Trophoblast cell (in vitro differentiated cells and primary cell): ENCODE results near the gene TAC4.
"Not testable (repeated sequence)": the region's sequence is repeated elsewhere in the genome, so short reads cannot be mapped to it uniquely, and the experiment has no call there.

ENCODE experiments used
- DNase-seq, 2 donors: peaks; one replicate each; pipeline ENCODE4 v3.0.0-alpha.2; 2016
- H2AFZ ChIP-seq: 2 replicates; pipeline ENCODE4 v1.6.1; 2013; ENCODE audit warnings: low read length, moderate library complexity, mild to moderate bottlenecking; ENCODE audit not compliant: insufficient read depth, poor library complexity
- H2AK5ac ChIP-seq: 2 replicates; pipeline ENCODE4 v1.6.1; 2013; ENCODE audit warnings: mild to moderate bottlenecking, low read length
- H2BK120ac ChIP-seq: 2 replicates; pipeline ENCODE4 v1.6.1; 2013; ENCODE audit warnings: low read length, mild to moderate bottlenecking, moderate library complexity; ENCODE audit not compliant: insufficient read depth, poor library complexity
- H2BK12ac ChIP-seq: 2 replicates; pipeline ENCODE4 v1.6.1; 2013; ENCODE audit warnings: mild to moderate bottlenecking, low read length, moderate library complexity
- H2BK5ac ChIP-seq: 2 replicates; pipeline ENCODE4 v1.6.1; 2013; ENCODE audit warnings: low read length, low read depth, moderate library complexity, mild to moderate bottlenecking; ENCODE audit not compliant: poor library complexity
- H3K14ac ChIP-seq: 2 replicates; pipeline ENCODE4 v1.6.1; 2013; ENCODE audit warnings: mild to moderate bottlenecking, low read length
- H3K18ac ChIP-seq: 2 replicates; pipeline ENCODE4 v1.6.1; 2013; ENCODE audit warnings: mild to moderate bottlenecking, low read length
- H3K23ac ChIP-seq: 2 replicates; pipeline ENCODE4 v1.6.1; 2013; ENCODE audit warnings: low read length
- H3K27ac ChIP-seq: 2 replicates; pipeline ENCODE4 v1.5.1; 2013; ENCODE audit warnings: low read depth, mild to moderate bottlenecking, inconsistent platforms, low read length, moderate library complexity
- H3K27me3 ChIP-seq: 2 replicates; pipeline ENCODE4 v1.6.1; 2013; ENCODE audit warnings: inconsistent platforms, mild to moderate bottlenecking, low read length, moderate library complexity; ENCODE audit not compliant: insufficient read depth
- H3K36me3 ChIP-seq, 2 experiments: 1 replicate in 1 of 2; 2 replicates in 1 of 2; pipeline ENCODE4 v1.6.1; 2013; ENCODE audit warnings: low read length in 2 of 2, mild to moderate bottlenecking in 2 of 2, moderate library complexity in 1 of 2; ENCODE audit not compliant: insufficient read depth in 2 of 2, control insufficient read depth in 1 of 2
- H3K4ac ChIP-seq: 2 replicates; pipeline ENCODE4 v1.6.1; 2013; ENCODE audit warnings: low read depth, mild to moderate bottlenecking, low read length, moderate library complexity
- H3K4me1 ChIP-seq, 2 experiments: 1 replicate in 1 of 2; 2 replicates in 1 of 2; pipeline ENCODE4 v1.6.1; 2013; ENCODE audit warnings: low read length in 2 of 2, mild to moderate bottlenecking in 2 of 2, moderate library complexity in 1 of 2; ENCODE audit not compliant: insufficient read depth in 2 of 2, control insufficient read depth in 1 of 2
- H3K4me2 ChIP-seq: 2 replicates; pipeline ENCODE4 v1.6.1; 2013; ENCODE audit warnings: inconsistent platforms, mild to moderate bottlenecking, low read length, moderate library complexity
- H3K4me3 ChIP-seq: 2 replicates; pipeline ENCODE4 v1.5.1; 2013; ENCODE audit warnings: mild to moderate bottlenecking, low read depth, low read length, inconsistent platforms
- H3K79me1 ChIP-seq: one replicate; pipeline ENCODE4 v1.6.1; 2013; ENCODE audit warnings: low read length
- H3K79me2 ChIP-seq: 2 replicates; pipeline ENCODE4 v1.6.1; 2013; ENCODE audit warnings: low read length, mild to moderate bottlenecking; ENCODE audit not compliant: control insufficient read depth, insufficient read depth, poor library complexity
- H3K9ac ChIP-seq: 2 replicates; pipeline ENCODE4 v1.6.1; 2013; ENCODE audit warnings: mild to moderate bottlenecking, low read length
- H3K9me3 ChIP-seq: 2 replicates; pipeline ENCODE4 v1.6.1; 2013; ENCODE audit warnings: low read depth, mild to moderate bottlenecking, control low read depth, inconsistent platforms, low read length; ENCODE audit not compliant: insufficient read depth
- H4K12ac ChIP-seq: 2 replicates; pipeline ENCODE4 v1.6.1; 2013; ENCODE audit warnings: low read depth, mild to moderate bottlenecking, low read length, moderate library complexity
- H4K8ac ChIP-seq: 2 replicates; pipeline ENCODE4 v1.6.1; 2013; ENCODE audit warnings: low read depth, mild to moderate bottlenecking, low read length, moderate library complexity
- H4K91ac ChIP-seq: one replicate; pipeline ENCODE4 v1.6.1; 2013; ENCODE audit warnings: low read depth, mild to moderate bottlenecking, low read length, moderate library complexity
- WGBS: extraction: QIAGEN DNeasy Blood & Tissue Kit; methylation state at CpG from one replicate; pipeline ENCODE4 v1.1.7; 2013; ENCODE audit warnings: missing lambda C conversion rate; ENCODE audit not compliant: insufficient read length, insufficient coverage; ENCODE audit errors: extremely low coverage; 5-methylcytosine and 5-hydroxymethylcytosine counted together

TAC4 gene

DNA sequence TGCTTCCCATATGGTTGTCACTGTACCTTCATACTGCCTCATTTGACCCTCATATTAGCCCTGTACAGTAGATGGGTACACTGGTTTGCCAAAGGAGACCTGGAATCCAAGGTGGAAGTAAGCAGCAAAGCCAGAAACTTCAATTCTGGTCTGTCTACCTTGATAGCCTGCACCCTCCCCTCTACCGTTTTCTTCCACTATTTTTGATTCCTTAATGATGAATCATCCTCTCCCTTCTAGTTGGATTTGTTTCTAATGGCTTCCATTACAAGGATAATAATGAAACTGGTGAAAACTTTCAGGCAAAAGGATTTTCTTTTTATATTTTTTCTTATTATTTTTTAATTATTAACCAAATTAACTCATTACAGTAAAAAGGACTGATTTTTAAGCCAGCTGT is 17.3 kb downstream of the TAC4 start:
- H3K4me2 ChIP-seq, result no peak overlapping the region

DNA sequence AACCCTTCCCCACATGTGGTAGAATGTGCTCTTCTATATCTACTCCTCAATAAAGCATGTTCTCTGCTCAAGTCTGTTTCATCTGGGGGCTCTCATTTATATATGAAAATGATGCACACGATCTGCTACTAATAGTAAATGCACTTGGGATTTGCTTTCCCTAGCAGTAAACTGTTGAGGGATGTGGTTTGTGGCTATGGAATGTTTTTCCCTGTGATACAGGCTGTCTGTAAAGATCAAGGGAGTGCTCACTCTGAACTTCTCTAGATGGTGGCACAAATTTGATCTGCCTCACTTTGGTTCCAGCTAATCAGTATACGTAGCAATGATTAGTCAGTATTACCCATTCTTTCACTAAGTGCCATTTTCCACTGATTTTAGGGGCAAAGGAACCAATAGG is 18.8 kb downstream of the TAC4 start:
- Histone ChIP-seq H2AK5ac (no peak overlapping the region), H4K8ac (no peak overlapping the region), H3K79me2 (no peaks in the 10 kb centered on the region), H3K4me1 (peaks cover 7 to 9% of the 10 kb centered on the region in 2 experiments), H3K4me2 (no peak overlapping the region), H3K4me3 (no peak overlapping the region), H3K4ac (no peak overlapping the region), H2BK5ac (no peak overlapping the region), H3K27me3 (no peaks in the 10 kb centered on the region), H3K9ac (no peak overlapping the region), H4K12ac (no peak overlapping the region), H3K27ac (no peak overlapping the region), H3K9me3 (no peaks in the 10 kb centered on the region), H4K91ac (no peak overlapping the region), H3K23ac (no peak overlapping the region), H3K79me1 (peaks cover 2% of the 10 kb centered on the region), H3K18ac (no peak overlapping the region), H3K36me3 (peaks cover 13 to 28% of the 10 kb centered on the region in 2 experiments), H2AFZ (no peak overlapping the region), H2BK12ac (no peak overlapping the region), H3K14ac (no peak overlapping the region), H2BK120ac (no peak overlapping the region)
- WGBS, result no CpG with 5 or more reads among the region's 2 CpGs
- DNase-seq, result no peak

More for the DNA sequence above, 17.3 kb downstream of the TAC4 start:
- peaks cover 12 to 32% of the 10 kb centered on the region in 2 experiments for H3K36me3 ChIP-seq
- no peak overlapping the region for H2AFZ ChIP-seq
- no peak overlapping the region for H2AK5ac ChIP-seq
- no peak overlapping the region for H4K12ac ChIP-seq
- no peak overlapping the region for H3K14ac ChIP-seq
- peaks cover 8 to 9% of the 10 kb centered on the region in 2 experiments for H3K4me1 ChIP-seq
- no peak overlapping the region for H3K4ac ChIP-seq
- H3K9ac ChIP-seq, result no peak overlapping the region
- peak overlapping the region; percentile 0 for H3K27ac ChIP-seq
- no peaks in the 10 kb centered on the region for H3K79me2 ChIP-seq
- no peaks in the 10 kb centered on the region for H3K9me3 ChIP-seq
- H4K91ac ChIP-seq, result no peak overlapping the region
- no peak overlapping the region for H3K23ac ChIP-seq
- no peak overlapping the region for H2BK120ac ChIP-seq
- H3K4me3 ChIP-seq, result no peak overlapping the region
- no peaks in the 10 kb centered on the region for H3K27me3 ChIP-seq
- H3K79me1 ChIP-seq, result peaks cover 2% of the 10 kb centered on the region
- H2BK5ac ChIP-seq, result no peak overlapping the region
- H2BK12ac ChIP-seq, result no peak overlapping the region
- WGBS, result no CpG with 5 or more reads among the region's 1 CpG
- no peak overlapping the region for H4K8ac ChIP-seq
- no peak overlapping the region for H3K18ac ChIP-seq
- DNase-seq, result peak in 1 of 2 donors; percentile 61

DNA sequence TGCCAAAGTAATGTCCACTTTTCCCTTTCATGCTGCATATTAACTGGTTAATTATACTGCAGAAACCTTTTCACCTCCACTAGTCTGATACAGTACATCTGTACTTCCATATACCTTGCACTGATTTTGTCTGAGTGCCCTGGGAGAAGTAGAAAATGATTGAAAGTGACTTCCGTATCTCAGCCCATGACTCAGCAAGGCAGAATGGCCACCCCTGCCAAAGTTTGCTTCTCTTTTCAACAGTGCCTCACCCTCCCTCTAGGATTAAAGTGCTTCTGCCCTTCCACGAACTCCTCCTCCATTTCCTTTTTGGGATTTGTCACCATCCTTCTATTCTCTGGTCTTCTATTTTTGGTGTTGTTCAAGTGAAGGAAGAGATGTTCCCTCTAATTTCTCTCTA is 19.5 kb downstream of the TAC4 start:
- DNase-seq, H4K8ac ChIP-seq, H4K12ac ChIP-seq, H3K14ac ChIP-seq, H2BK5ac ChIP-seq, H3K9ac ChIP-seq, H3K18ac ChIP-seq, H3K27me3 ChIP-seq, H3K4me3 ChIP-seq, H3K27ac ChIP-seq, H3K79me1 ChIP-seq, H2AK5ac ChIP-seq, H4K91ac ChIP-seq, H2AFZ ChIP-seq, H3K79me2 ChIP-seq, H3K4me2 ChIP-seq, H3K23ac ChIP-seq, H3K4me1 ChIP-seq, H2BK120ac ChIP-seq, H3K4ac ChIP-seq, H3K9me3 ChIP-seq, H2BK12ac ChIP-seq: not testable (repeated sequence)
- H3K36me3 ChIP-seq, result peaks cover 12 to 25% of the 10 kb centered on the region in 2 experiments
- whole genome bisulfite sequencing, result no CpG with 5 or more reads among the region's 2 CpGs

DNA sequence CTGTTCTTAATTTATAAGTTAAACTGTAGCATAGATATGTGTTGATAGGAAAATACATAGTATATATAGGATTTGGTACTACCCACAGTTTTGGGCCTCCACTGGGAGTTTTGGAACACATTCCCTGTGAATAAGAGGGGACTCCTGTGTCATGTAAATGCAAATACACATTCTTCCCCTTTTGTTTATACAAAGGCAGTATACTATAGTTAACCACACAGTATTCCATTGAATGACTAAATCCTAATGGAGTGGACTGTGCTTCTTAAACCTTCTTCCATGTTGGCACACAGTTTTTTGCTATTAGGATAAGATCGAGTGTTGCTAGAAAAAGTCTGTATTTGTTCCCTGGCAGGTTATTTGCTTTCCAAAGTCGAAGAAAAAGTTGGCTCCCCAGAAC is 22.2 kb downstream of the TAC4 start:
- H3K9me3 ChIP-seq, result no peaks in the 10 kb centered on the region
- no peaks in the 10 kb centered on the region for H3K79me2 ChIP-seq
- no peak overlapping the region for H2AK5ac ChIP-seq
- H3K27me3 ChIP-seq, result no peaks in the 10 kb centered on the region
- H3K9ac ChIP-seq, result no peak overlapping the region
- H3K23ac ChIP-seq, result no peak overlapping the region
- no peak overlapping the region for H4K12ac ChIP-seq
- no peak overlapping the region for H2BK120ac ChIP-seq
- H3K18ac ChIP-seq, result no peak overlapping the region
- no peak overlapping the region for H2BK5ac ChIP-seq
- no peak overlapping the region for H3K4ac ChIP-seq
- WGBS, result no CpG with 5 or more reads among the region's 2 CpGs
- no peak overlapping the region for H3K4me3 ChIP-seq
- peaks cover 3% of the 10 kb centered on the region for H3K79me1 ChIP-seq
- H3K4me2 ChIP-seq, result no peak overlapping the region
- DNase-seq, result no peak
- no peak overlapping the region for H2AFZ ChIP-seq
- peaks cover 9 to 11% of the 10 kb centered on the region in 2 experiments for H3K4me1 ChIP-seq
- H2BK12ac ChIP-seq, result no peak overlapping the region
- no peak overlapping the region for H4K8ac ChIP-seq
- no peak overlapping the region for H3K27ac ChIP-seq
- no peak overlapping the region for H3K14ac ChIP-seq
- H3K36me3 ChIP-seq, result peaks cover 12 to 27% of the 10 kb centered on the region in 2 experiments
- no peak overlapping the region for H4K91ac ChIP-seq
